SK-N-SH treated with all-trans-retinoic acid at 6 μM for 48 hours (cell line): Measurements from ENCODE around the gene ITGB1.

ENCODE experiments used
- ATAC-seq: fragments of 200-7000 bp; cut with Tn5 transposase; 3 replicates; pipeline ENCODE4 v1.9.1; 2020; ENCODE audit warnings: mild to moderate bottlenecking, moderate library complexity
- ARNTL ChIP-seq: fragments of 450-650 bp; formaldehyde crosslinking; IDR thresholded peaks from 2 replicates; pipeline ENCODE4 v1.5.0; 2020; ENCODE audit warnings: low read depth, mild to moderate bottlenecking, moderate library complexity, borderline replicate concordance
- BACH2 ChIP-seq: fragments of 250-450 bp; sonication (Bioruptor Pico); IDR thresholded peaks from 2 replicates; pipeline ENCODE4 v1.9.0; 2021; ENCODE audit warnings: mild to moderate bottlenecking, borderline replicate concordance
- CREB5 ChIP-seq: fragments of 250-450 bp; sonication (Bioruptor Pico); IDR thresholded peaks from 2 replicates; pipeline ENCODE4 v1.5.1; 2020; ENCODE audit warnings: low read depth, mild to moderate bottlenecking, moderate library complexity
- CSDC2 ChIP-seq: fragments of 250-450 bp; sonication (Bioruptor Pico); IDR thresholded peaks from 2 replicates; pipeline ENCODE4 v1.5.0; 2020; ENCODE audit warnings: mild to moderate bottlenecking, moderate library complexity
- CSRNP3 ChIP-seq: fragments of 250-450 bp; sonication (Bioruptor Pico); IDR thresholded peaks from 2 replicates; pipeline ENCODE4 v1.5.1; 2021; ENCODE audit warnings: mild to moderate bottlenecking, moderate library complexity
- ESRRG ChIP-seq: fragments of 250-450 bp; sonication (Bioruptor Pico); IDR thresholded peaks from 2 replicates; pipeline ENCODE4 v1.6.1; 2021; ENCODE audit warnings: mild to moderate bottlenecking
- ISL1 ChIP-seq: fragments of 250-450 bp; sonication (Bioruptor Pico); IDR thresholded peaks from 2 replicates; pipeline ENCODE4 v2.1.2; 2022; ENCODE audit warnings: mild to moderate bottlenecking, moderate library complexity
- OSR1 ChIP-seq: fragments of 250-450 bp; sonication (Bioruptor Pico); IDR thresholded peaks from 2 replicates; pipeline ENCODE4 v1.8.0; 2022; ENCODE audit warnings: moderate library complexity, mild to moderate bottlenecking, inconsistent platforms
- PATZ1 ChIP-seq: fragments of 250-450 bp; sonication (Bioruptor Pico); IDR thresholded peaks from 2 replicates; pipeline ENCODE4 v1.8.0; 2020; ENCODE audit warnings: mild to moderate bottlenecking, moderate library complexity, borderline replicate concordance
- POU6F1 ChIP-seq: fragments of 250-450 bp; sonication (Bioruptor Pico); IDR thresholded peaks from 2 replicates; pipeline ENCODE4 v1.8.0; 2021; ENCODE audit warnings: low read depth, mild to moderate bottlenecking, moderate library complexity, borderline replicate concordance
- PPARA ChIP-seq: fragments of 250-450 bp; sonication (Bioruptor Pico); IDR thresholded peaks from 2 replicates; pipeline ENCODE4 v1.5.0; 2020; ENCODE audit warnings: mild to moderate bottlenecking, borderline replicate concordance
- RARB ChIP-seq: fragments of 250-450 bp; sonication (Bioruptor Pico); IDR thresholded peaks from 2 replicates; pipeline ENCODE4 v1.8.0; 2021; ENCODE audit warnings: mild to moderate bottlenecking, moderate library complexity
- SNAI2 ChIP-seq: fragments of 250-450 bp; sonication (Bioruptor Pico); IDR thresholded peaks from 2 replicates; pipeline ENCODE4 v1.5.0; 2020; ENCODE audit warnings: mild to moderate bottlenecking, moderate library complexity
- TCF4 ChIP-seq: fragments of 250-450 bp; sonication (Bioruptor Pico); IDR thresholded peaks from 2 replicates; pipeline ENCODE4 v1.8.0; 2021; ENCODE audit warnings: mild to moderate bottlenecking, moderate library complexity, borderline replicate concordance
- TSHZ2 ChIP-seq: fragments of 250-450 bp; sonication (Bioruptor Pico); IDR thresholded peaks from 2 replicates; pipeline ENCODE4 v1.5.0; 2020; ENCODE audit warnings: mild to moderate bottlenecking, moderate library complexity
- ZC3H10 ChIP-seq: fragments of 250-450 bp; sonication (Bioruptor Pico); IDR thresholded peaks from 2 replicates; pipeline ENCODE4 v1.5.1; 2021; ENCODE audit warnings: mild to moderate bottlenecking, moderate library complexity
- ZFP3 ChIP-seq: fragments of 250-450 bp; sonication (Bioruptor Pico); IDR thresholded peaks from 2 replicates; pipeline ENCODE4 v1.5.0; 2020; ENCODE audit warnings: mild to moderate bottlenecking, moderate library complexity
- ZFP30 ChIP-seq: fragments of 450-650 bp; formaldehyde crosslinking; IDR thresholded peaks from 2 replicates; pipeline ENCODE4 v1.5.0; 2022; ENCODE audit warnings: mild to moderate bottlenecking, moderate library complexity
- ZNF565 ChIP-seq: fragments of 450-650 bp; formaldehyde crosslinking; conservative IDR thresholded peaks from 2 replicates; pipeline ENCODE4 v1.5.0; 2020; ENCODE audit warnings: low read depth, mild to moderate bottlenecking, moderate library complexity
- ZNF70 ChIP-seq: fragments of 450-650 bp; formaldehyde crosslinking; IDR thresholded peaks from 2 replicates; pipeline ENCODE4 v1.5.0; 2020; ENCODE audit warnings: mild to moderate bottlenecking, moderate library complexity
- ZNF8 ChIP-seq: fragments of 450-650 bp; formaldehyde crosslinking; IDR thresholded peaks from 2 replicates; pipeline ENCODE4 v1.5.0; 2020; ENCODE audit warnings: mild to moderate bottlenecking, moderate library complexity

The ITGB1 gene

GRCh38 chr10:32950591-32951108 lies 7.4 kb downstream of the ITGB1 start:
- TF ChIP-seq TCF4 (CRISPR knock-in tag) (no peak), ZNF565 (no peak), PPARA (CRISPR knock-in tag) (no peak), ESRRG (CRISPR knock-in tag) (no peak), ARNTL (no peak), CREB5 (CRISPR knock-in tag) (no peak), CSDC2 (CRISPR knock-in tag) (no peak), CSRNP3 (CRISPR knock-in tag) (no peak), ZNF8 (no peak), PATZ1 (no peak), ZFP3 (no peak), ZFP30 (no peak), BACH2 (CRISPR knock-in tag) (no peak), TSHZ2 (CRISPR knock-in tag) (no peak), OSR1 (CRISPR knock-in tag) (no peak)
- ATAC-seq = peak; percentile 29

GRCh38 chr10:32949221-32949678 lies 8.8 kb downstream of the ITGB1 start:
- ATAC-seq = no peak
- TF ChIP-seq ZNF70 (CRISPR knock-in tag) (no peak), ISL1 (CRISPR knock-in tag) (no peak), ZC3H10 (CRISPR knock-in tag) (no peak), PATZ1 (no peak), OSR1 (CRISPR knock-in tag) (no peak)
- TF ChIP-seq, all 23 proteins: peak for 0

GRCh38 chr10:32948451-32948850 lies 9.6 kb downstream of the ITGB1 start:
- no peak for TF ChIP-seq ARNTL
- TF ChIP-seq ZC3H10 (CRISPR knock-in tag) = no peak
- no peak for TF ChIP-seq CSDC2 (CRISPR knock-in tag)
- TF ChIP-seq SNAI2 (CRISPR knock-in tag) = no peak
- TF ChIP-seq POU6F1 (CRISPR knock-in tag) = no peak
- TF ChIP-seq PPARA (CRISPR knock-in tag) = no peak
- TF ChIP-seq RARB (CRISPR knock-in tag) = no peak
- no peak for TF ChIP-seq ISL1 (CRISPR knock-in tag)
- no peak for TF ChIP-seq ZNF70 (CRISPR knock-in tag)
- TF ChIP-seq ZFP30 = no peak
- TF ChIP-seq ZNF565 = no peak
- TF ChIP-seq BACH2 (CRISPR knock-in tag) = no peak
- TF ChIP-seq, all 23 proteins: peak for 0
- no peak for ATAC-seq
